ENCODE measurements around the gene DNAJB13. TPM values are rescaled to one million over a fixed set of nuclear protein-coding genes. Genes with fewer than 3 reads are reported as not detected.

Gene DNAJB13
- total RNA-seq, 4 donors from 2014 or later = not detected

DNA sequence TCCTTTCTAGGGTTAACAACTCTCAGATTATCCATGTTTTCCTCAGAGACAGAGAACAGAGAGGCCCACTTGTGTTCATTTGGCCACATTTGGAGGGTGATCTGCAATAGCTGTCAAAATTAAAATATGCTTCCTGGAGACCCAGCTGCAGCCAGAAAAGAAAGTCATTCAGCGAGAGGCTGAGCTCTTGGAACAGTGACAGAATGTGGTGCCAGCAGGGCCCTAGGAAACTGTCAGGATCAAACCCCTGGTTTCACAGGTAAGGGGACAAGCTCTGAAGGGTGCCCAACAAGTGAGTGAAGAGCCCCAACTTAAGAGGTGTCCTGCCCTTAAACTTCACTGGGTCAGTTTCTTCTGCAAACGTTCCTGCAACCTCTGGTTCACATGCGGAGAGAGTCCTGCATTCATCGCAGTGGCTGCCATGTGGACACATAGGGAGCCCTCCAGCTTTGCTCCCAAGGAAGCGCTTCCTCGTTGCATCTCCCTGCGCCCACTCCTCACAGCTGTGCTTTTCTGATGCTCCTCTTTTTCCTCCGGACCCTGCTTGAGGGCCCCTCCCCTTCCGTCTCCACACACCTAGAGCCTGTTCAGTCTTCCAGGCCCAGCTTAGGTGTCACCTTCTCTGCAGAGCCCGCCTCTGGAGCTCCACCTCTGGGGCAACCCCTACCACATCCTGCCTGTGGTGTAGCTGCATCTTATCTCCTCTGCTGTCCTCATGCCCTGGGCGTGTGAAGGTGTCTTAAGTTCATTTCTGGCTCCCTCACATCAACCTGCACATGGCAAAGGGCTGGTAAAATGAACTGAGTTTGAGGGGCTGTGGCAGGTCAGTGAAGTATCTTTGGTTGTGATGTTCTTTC is 54.2 kb downstream of the DNAJB13 start:
- no peak for TF ChIP-seq POLR2A (IDR thresholded peaks at IDR 0.05)
- no peak for TF ChIP-seq POLR2AphosphoS5 (IDR thresholded peaks at IDR 0.05)
- TF ChIP-seq EP300 (IDR thresholded peaks at IDR 0.05) = no peak
- TF ChIP-seq, protein P1, sequence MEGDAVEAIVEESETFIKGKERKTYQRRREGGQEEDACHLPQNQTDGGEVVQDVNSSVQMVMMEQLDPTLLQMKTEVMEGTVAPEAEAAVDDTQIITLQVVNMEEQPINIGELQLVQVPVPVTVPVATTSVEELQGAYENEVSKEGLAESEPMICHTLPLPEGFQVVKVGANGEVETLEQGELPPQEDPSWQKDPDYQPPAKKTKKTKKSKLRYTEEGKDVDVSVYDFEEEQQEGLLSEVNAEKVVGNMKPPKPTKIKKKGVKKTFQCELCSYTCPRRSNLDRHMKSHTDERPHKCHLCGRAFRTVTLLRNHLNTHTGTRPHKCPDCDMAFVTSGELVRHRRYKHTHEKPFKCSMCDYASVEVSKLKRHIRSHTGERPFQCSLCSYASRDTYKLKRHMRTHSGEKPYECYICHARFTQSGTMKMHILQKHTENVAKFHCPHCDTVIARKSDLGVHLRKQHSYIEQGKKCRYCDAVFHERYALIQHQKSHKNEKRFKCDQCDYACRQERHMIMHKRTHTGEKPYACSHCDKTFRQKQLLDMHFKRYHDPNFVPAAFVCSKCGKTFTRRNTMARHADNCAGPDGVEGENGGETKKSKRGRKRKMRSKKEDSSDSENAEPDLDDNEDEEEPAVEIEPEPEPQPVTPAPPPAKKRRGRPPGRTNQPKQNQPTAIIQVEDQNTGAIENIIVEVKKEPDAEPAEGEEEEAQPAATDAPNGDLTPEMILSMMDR (IDR thresholded peaks at IDR 0.05) = no peak
- H3K36me3 ChIP-seq = peaks cover 0 to 63% of the 10 kb centered on the region in 2 donors
- no peaks in the 10 kb centered on the region for H3K4me1 ChIP-seq
- ATAC-seq = no peak
- H3K4me3 ChIP-seq = no peak overlapping the region
- H3K27me3 ChIP-seq = no peaks in the 10 kb centered on the region
- 54 to 62% methylated on average over 6 to 8 of the region's 11 CpGs for WGBS, 2 donors (ENCODE audit: low coverage in 1 of 2)
- H3K27ac ChIP-seq = no peak overlapping the region
- H3K9me3 ChIP-seq = no peaks in the 10 kb centered on the region

DNA sequence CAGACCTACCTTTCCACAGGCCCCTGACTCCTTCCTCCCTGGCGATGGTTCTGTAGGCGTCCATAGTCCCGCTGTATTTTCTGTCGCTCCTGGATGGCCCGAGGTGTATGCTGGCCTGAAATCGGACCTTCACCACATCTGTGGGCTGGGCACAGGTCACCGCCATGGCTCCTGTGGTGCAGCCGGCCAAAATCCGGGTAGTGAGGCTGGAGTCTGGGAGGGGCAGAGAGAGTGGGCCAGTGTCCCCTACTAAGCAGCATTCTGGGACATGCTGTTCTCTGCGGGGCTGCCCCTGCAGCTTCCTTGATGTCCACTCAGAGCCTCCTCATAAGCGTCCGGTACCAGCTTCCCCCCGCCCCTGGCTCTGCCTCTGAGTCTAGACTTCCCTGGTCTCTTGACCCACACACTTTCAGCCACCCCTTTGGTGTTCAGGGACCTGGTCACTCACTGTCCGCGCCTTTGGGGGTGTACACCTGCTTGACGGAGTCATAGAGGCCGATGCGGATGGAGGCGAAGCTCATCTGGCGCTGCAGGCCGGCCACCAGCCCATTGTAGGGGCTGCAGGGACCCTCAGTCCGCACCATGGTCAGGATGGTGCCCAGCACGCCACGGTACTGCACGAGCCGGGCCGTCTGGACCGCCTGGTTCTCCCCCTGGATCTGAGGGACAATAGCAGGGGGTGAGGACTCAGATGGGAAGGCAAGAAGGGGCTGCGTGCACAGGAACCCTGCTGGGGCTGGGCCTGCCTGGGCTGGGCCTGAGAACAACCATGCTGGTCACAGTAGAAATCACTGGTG is 55.1 kb downstream of the DNAJB13 start:
- Histone ChIP-seq H3K4me1 (no peaks in the 10 kb centered on the region), H3K27me3 (no peaks in the 10 kb centered on the region), H3K4me3 (no peak overlapping the region), H3K27ac (no peak overlapping the region), H3K9me3 (no peaks in the 10 kb centered on the region), H3K36me3 (peaks cover 0 to 53% of the 10 kb centered on the region in 2 donors)
- no peak for ATAC-seq
- 100% methylated on average over 3 to 5 of the region's 29 CpGs for WGBS, 2 donors (ENCODE audit: low coverage in 1 of 2)
- TF ChIP-seq EP300 (IDR thresholded peaks at IDR 0.05) = no peak
- TF ChIP-seq, protein P1 (IDR thresholded peaks at IDR 0.05) = no peak
- no peak for TF ChIP-seq POLR2AphosphoS5 (IDR thresholded peaks at IDR 0.05)
- no peak for TF ChIP-seq POLR2A (IDR thresholded peaks at IDR 0.05)

DNA sequence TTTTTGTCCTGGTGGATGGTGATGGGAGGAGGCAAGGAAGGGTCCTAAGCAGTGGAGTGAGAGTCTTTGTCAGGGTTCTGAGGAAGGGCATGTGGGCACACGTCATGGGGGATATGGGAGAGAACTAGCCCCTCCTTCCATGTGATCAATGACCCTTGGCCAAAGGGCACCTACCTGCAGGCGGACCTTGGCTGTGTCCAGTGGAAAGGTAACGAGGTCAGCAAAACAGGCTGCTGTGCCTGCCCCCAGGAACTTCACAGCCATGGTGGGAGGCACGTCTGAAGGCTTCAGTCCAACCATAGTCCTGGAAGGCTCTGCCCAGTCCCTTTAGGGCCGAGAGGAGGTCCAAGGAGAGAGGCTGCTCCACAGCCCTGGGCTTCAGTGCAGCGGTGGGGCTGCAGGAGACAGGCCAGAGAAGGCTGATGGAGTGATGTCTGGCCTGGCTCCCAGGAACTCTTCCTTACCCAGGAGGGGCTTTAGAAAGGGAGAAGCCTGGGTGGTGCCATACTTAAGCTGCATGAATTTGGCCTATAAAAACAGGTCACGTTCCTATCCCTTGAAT is 56.0 kb downstream of the DNAJB13 start:
- Histone ChIP-seq H3K4me1 (no peaks in the 10 kb centered on the region), H3K27me3 (no peaks in the 10 kb centered on the region), H3K4me3 (no peak overlapping the region), H3K27ac (no peak overlapping the region), H3K36me3 (peaks cover 0 to 53% of the 10 kb centered on the region in 2 donors), H3K9me3 (no peaks in the 10 kb centered on the region)
- no peak for ATAC-seq
- WGBS, 2 donors (ENCODE audit: low coverage in 1 of 2) = 70 to 100% methylated on average over 1 to 2 of the region's 7 CpGs
- no peak for TF ChIP-seq POLR2AphosphoS5 (IDR thresholded peaks at IDR 0.05)
- no peak for TF ChIP-seq EP300 (IDR thresholded peaks at IDR 0.05)
- TF ChIP-seq, protein P1 (IDR thresholded peaks at IDR 0.05) = no peak
- TF ChIP-seq POLR2A (IDR thresholded peaks at IDR 0.05) = no peak

DNA sequence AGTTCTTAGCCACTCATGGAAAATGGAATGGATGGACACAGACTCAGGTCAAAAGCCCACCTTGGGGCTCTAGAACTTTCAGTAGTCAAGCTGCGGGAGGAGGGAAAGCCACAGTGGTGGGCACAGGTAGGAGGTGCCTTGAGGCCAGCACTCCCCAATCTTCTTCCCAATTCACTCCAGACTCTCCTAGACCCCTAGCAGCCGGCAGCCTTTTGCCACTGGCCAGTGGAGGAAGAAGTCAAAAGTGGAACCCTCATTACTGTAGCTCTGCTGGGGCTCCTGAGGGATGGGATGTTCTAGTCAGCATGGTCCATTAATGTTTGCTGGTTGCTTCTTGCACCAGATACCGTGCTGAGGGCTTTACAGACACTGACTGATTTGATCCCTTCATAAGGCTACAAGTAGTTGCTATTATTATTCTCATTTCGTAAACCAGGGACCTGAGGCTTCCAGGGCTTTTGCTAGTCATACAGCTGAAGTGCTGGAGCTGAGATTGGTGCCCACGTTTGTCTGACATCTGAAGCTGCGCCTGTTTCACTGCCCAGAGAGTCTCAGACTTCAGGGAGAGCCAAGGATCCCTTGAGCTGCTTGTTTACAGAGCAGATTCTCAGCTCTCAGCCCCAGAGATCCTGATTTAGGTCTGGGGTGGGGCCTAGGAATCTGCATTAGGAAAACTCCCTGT is 57.0 kb downstream of the DNAJB13 start:
- no peak for TF ChIP-seq EP300 (IDR thresholded peaks at IDR 0.05)
- TF ChIP-seq, protein P1 (IDR thresholded peaks at IDR 0.05) = no peak
- no peak for TF ChIP-seq POLR2AphosphoS5 (IDR thresholded peaks at IDR 0.05)
- no peak for TF ChIP-seq POLR2A (IDR thresholded peaks at IDR 0.05)
- WGBS, 2 donors (ENCODE audit: low coverage in 1 of 2) = 72 to 95% methylated on average over 4 to 5 of the region's 6 CpGs

More for the DNA sequence above, 57.0 kb downstream of the DNAJB13 start:
- Histone ChIP-seq H3K9me3 (no peaks in the 10 kb centered on the region), H3K27ac (no peak overlapping the region), H3K4me3 (no peak overlapping the region), H3K27me3 (no peaks in the 10 kb centered on the region), H3K4me1 (no peaks in the 10 kb centered on the region), H3K36me3 (peaks cover 0 to 52% of the 10 kb centered on the region in 2 donors)
- ATAC-seq = no peak

All from gastroesophageal sphincter (tissue), 4 donors.